HG03460 (cell line): ENCODE measurements around the gene SELENON.

ENCODE experiments used
- ATAC-seq: cut with Tn5 transposase; IDR thresholded peaks from one replicate; pipeline ENCODE4 v1.9.1; 2021; ENCODE audit not compliant: unreplicated experiment

SELENON gene

GRCh38 chr1:25799935-25800702 is at the start of gene SELENON:
TSS of gene SELENON (plus strand) at chr1:25800193. CDS start at chr1:25800231, 38 bp downstream.
- no peak for ATAC-seq

GRCh38 chr1:25750923-25751605 is 48.9 kb upstream of the SELENON start:
- ATAC-seq, result no peak

GRCh38 chr1:25754470-25755181 is 45.4 kb upstream of the SELENON start:
- no peak for ATAC-seq

- no peak for ATAC-seq
Observed at GRCh38 chr1:25755475-25756125, 44.4 kb upstream of the SELENON start.

- no peak for ATAC-seq
Observed at GRCh38 chr1:25756215-25756614, 43.8 kb upstream of the SELENON start.

GRCh38 chr1:25757151-25757845 is 42.7 kb upstream of the SELENON start:
- no peak for ATAC-seq

GRCh38 chr1:25757846-25758185 is 42.2 kb upstream of the SELENON start:
- ATAC-seq, result no peak

- no peak for ATAC-seq
Observed at GRCh38 chr1:25758466-25759070, 41.4 kb upstream of the SELENON start.

- no peak for ATAC-seq
Observed at GRCh38 chr1:25760122-25760719, 39.8 kb upstream of the SELENON start.

GRCh38 chr1:25760871-25761270 is 39.1 kb upstream of the SELENON start:
- ATAC-seq, result no peak

GRCh38 chr1:25763493-25763892 is 36.5 kb upstream of the SELENON start:
- ATAC-seq, result no peak

- ATAC-seq, result no peak
Observed at GRCh38 chr1:25765136-25765922, 34.7 kb upstream of the SELENON start.

- no peak for ATAC-seq
Observed at GRCh38 chr1:25765923-25766589, 33.9 kb upstream of the SELENON start.

- ATAC-seq, result no peak
Observed at GRCh38 chr1:25766721-25767436, 33.1 kb upstream of the SELENON start.

- ATAC-seq, result no peak
Observed at GRCh38 chr1:25767437-25767770, 32.6 kb upstream of the SELENON start.

GRCh38 chr1:25768999-25769398 is 31.0 kb upstream of the SELENON start:
- no peak for ATAC-seq

- ATAC-seq, result no peak
Observed at GRCh38 chr1:25769625-25770383, 30.2 kb upstream of the SELENON start.
